GM12875 (cell line): Measurements from ENCODE around the gene HMGN2.

Experiments
- H3K4me3 ChIP-seq: one replicate; pipeline ENCODE4 v1.5.1; 2011; ENCODE audit warnings: low read depth, low read length, control low read depth
- CTCF ChIP-seq: IDR thresholded peaks from 2 replicates; pipeline ENCODE4 v1.5.1; 2011; ENCODE audit warnings: low read depth, mild to moderate bottlenecking, control low read depth, inconsistent platforms, low read length, moderate library complexity, borderline replicate concordance; ENCODE audit not compliant: insufficient read depth

HMGN2 gene

GRCh38 chr1:26469558-26469957, 2.7 kb upstream of the HMGN2 start:
- TF ChIP-seq CTCF = no peak
- H3K4me3 ChIP-seq = no peak overlapping the region

GRCh38 chr1:26470878-26471497, 1.3 kb upstream of the HMGN2 start:
- TF ChIP-seq CTCF = no peak

GRCh38 chr1:26471498-26472319, 531 bp upstream of the HMGN2 start:
- TF ChIP-seq CTCF = no peak
- H3K4me3 ChIP-seq = peak overlapping the region; percentile 89

More at GRCh38 chr1:26470878-26471497, 1.3 kb upstream of the HMGN2 start:
- peak overlapping the region; percentile 89 for H3K4me3 ChIP-seq

- TF ChIP-seq CTCF = no peak
- peak overlapping the region; percentile 89 for H3K4me3 ChIP-seq
These were observed 933 bp downstream of the HMGN2 start for GRCh38 chr1:26472901-26473845.

- H3K4me3 ChIP-seq = no peak overlapping the region
- TF ChIP-seq CTCF = no peak
These were observed 2.6 kb downstream of the HMGN2 start for GRCh38 chr1:26474818-26475217.

GRCh38 chr1:26475989-26476388, 3.7 kb downstream of the HMGN2 start:
- no peak overlapping the region for H3K4me3 ChIP-seq
- TF ChIP-seq CTCF = no peak
